Ovary (tissue), 9 donors: Measurements from ENCODE around the gene TMX2. TPM values are rescaled to one million over a fixed set of nuclear protein-coding genes. Genes with fewer than 3 reads are reported as not detected.

Experiments used
- DNase-seq, 5 donors: peaks; one replicate each; pipeline ENCODE4 v3.0.0-alpha.2; 2019 to 2020
- H3K27ac ChIP-seq, 2 donors: fragments of 200-600 bp; one replicate each; pipeline versions ENCODE4 v1.5.1 to v1.8.0; 2019 to 2022
- H3K27me3 ChIP-seq: fragments of 200-600 bp; one replicate; pipeline ENCODE4 v1.8.0; 2022
- H3K36me3 ChIP-seq: fragments of 200-600 bp; sonication (generic); one replicate; pipeline ENCODE4 v1.5.1; 2019
- H3K4me1 ChIP-seq: one replicate; pipeline ENCODE4 v1.8.1; 2013; ENCODE audit warnings: mild to moderate bottlenecking, moderate library complexity; ENCODE audit not compliant: insufficient read depth
- H3K4me3 ChIP-seq: fragments of 200-600 bp; sonication (generic); one replicate; pipeline ENCODE4 v1.5.1; 2017
- H3K9me3 ChIP-seq, 2 donors: fragments of 200-600 bp in 1 of 2; sonication (generic) in 1 of 2; one replicate each; pipeline versions ENCODE4 v1.5.1 to v1.8.1; 2013 to 2019; ENCODE audit warnings: mild to moderate bottlenecking in 1 of 2, moderate library complexity in 1 of 2
- EP300 ChIP-seq: sonication (generic); formaldehyde crosslinking; IDR thresholded peaks from one replicate; pipeline ENCODE4 v1.6.1; 2017; ENCODE audit warnings: antibody characterized with exemption
- POLR2A ChIP-seq: fragments of 450-650 bp; IDR thresholded peaks from one replicate; pipeline ENCODE4 v1.6.1; 2017; ENCODE audit warnings: antibody characterized with exemption, mild to moderate bottlenecking, moderate library complexity
- WGBS, 3 donors: extraction: QIAGEN DNeasy Blood & Tissue Kit in 1 of 3; methylation state at CpG; one replicate each; pipeline versions ENCODE4 v1.1.5 to v1.1.7; 2013 to 2017; 5-methylcytosine and 5-hydroxymethylcytosine counted together
- intact Hi-C, 4 donors: fragments of 100-400 bp; cut with DNase I; formaldehyde crosslinking; loops; one replicate each; pipeline versions ENCODE4 v1.11.0 to v1.15.1; 2022 to 2023
- polyA plus RNA-seq, 2 donors: library from polyadenylated mRNA; stranded (reverse); fragments of 200-250 nt in 1 of 2; fragments of 350-450 nt in 1 of 2; fragmentation: Illumina TruSeq in 1 of 2; extraction: RNeasy Lipid Tissue Mini Kit (QIAGEN cat#74804) in 1 of 2; gene quantifications; one replicate each; pipeline ENCODE4 v1.2.3, GENCODE V29; 2013 to 2014
- total RNA-seq, 7 donors: library from RNA; depleted of rRNA in 2 of 7; stranded (reverse); fragments of >200 nt in 2 of 7; fragmentation: NEBNext Ultra II Directional in 3 of 7; extraction: Animal tissue kit (Norgen Biotek cat#: 25700) in 3 of 7; gene quantifications; one replicate each; pipeline versions ENCODE4 v1.1.0 to v1.2.4, GENCODE V29; 2016 to 2023
- TF ChIP-seq, protein P1 (sequence below), 3 donors: fragments of 450-650 bp in 2 of 3; fragments of 200-600 bp in 1 of 3; IDR thresholded peaks; one replicate each; pipeline versions ENCODE4 v1.5.1 to v1.8.0; 2016 to 2022; ENCODE audit warnings: antibody characterized with exemption in 3 of 3, mild to moderate bottlenecking in 1 of 3
- donor health status: DM: no; HTN: no; CAD: no; lungs with moderate emphysema.
- donor health status: DM: no; HTN: no; CAD: no.
- donor health status: Bipolar disorder and iron deficiency.
- donor health status: DM: yes; HTN: yes; CAD: no.
- donor health status: DM: no; HTN: no; CAD: no.
- donor health status: DM: yes; HTN: yes; CAD: no.

The TMX2 gene
- total and polyA plus RNA-seq, 9 donors: 31.5 to 130 (median 58.6) TPM

DNA sequence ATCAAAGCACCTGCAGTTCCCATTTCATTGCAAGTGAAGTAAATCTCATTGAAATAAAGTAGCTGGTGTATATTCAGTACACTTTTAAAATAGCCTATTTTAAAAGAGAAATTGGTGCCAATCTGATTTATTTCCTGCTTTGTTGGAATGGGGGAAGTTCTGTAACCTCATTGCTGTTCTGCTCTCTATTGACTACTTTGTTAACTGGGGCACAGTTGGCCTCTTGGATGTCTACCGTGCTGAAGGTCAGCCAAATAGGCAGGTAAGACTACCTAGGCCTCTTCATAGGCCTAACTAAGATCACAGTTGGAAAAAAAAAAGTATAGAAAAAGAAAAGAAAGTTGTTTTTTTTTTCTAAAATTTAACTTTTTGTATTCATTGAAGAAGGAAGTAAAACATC lies 58.4 kb downstream of the TMX2 start:
- H3K9me3 ChIP-seq: no peaks in the 10 kb centered on the region
- H3K27me3 ChIP-seq: no peaks in the 10 kb centered on the region
- intact Hi-C loops: no loop called here
- peaks cover 19% of the 10 kb centered on the region for H3K4me1 ChIP-seq
- H3K4me3 ChIP-seq: no peak overlapping the region
- DNase-seq: no peak
- no peak overlapping the region for H3K27ac ChIP-seq
- no peaks in the 10 kb centered on the region for H3K36me3 ChIP-seq
- WGBS, 3 donors: 42 to 52% (median 46%) methylated on average over 1 of the region's 1 CpG
- TF ChIP-seq EP300: no peak

DNA sequence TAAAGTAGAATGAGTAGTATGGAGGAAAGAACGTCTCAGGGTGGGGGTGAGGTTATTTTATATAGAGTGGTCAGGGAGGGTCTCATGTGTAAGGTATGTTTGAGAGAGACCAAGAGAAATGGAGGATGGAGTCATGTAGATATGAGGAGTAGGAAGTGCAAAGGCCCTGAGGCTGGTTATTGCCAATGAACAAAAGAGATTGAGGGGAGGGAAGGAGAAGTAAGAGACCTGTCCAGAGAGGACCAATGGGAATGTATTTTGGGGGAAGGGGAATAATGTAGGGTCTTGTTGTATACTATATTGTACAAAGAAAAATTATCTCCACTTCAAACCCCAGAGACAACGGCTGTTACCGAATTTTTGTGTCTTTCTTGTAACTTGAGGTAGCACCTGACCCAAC lies 59.0 kb downstream of the TMX2 start:
- intact Hi-C loops: no loop called here
- no peak overlapping the region for H3K27ac ChIP-seq
- no peak for DNase-seq
- H3K36me3 ChIP-seq: no peaks in the 10 kb centered on the region
- TF ChIP-seq, protein P1, sequence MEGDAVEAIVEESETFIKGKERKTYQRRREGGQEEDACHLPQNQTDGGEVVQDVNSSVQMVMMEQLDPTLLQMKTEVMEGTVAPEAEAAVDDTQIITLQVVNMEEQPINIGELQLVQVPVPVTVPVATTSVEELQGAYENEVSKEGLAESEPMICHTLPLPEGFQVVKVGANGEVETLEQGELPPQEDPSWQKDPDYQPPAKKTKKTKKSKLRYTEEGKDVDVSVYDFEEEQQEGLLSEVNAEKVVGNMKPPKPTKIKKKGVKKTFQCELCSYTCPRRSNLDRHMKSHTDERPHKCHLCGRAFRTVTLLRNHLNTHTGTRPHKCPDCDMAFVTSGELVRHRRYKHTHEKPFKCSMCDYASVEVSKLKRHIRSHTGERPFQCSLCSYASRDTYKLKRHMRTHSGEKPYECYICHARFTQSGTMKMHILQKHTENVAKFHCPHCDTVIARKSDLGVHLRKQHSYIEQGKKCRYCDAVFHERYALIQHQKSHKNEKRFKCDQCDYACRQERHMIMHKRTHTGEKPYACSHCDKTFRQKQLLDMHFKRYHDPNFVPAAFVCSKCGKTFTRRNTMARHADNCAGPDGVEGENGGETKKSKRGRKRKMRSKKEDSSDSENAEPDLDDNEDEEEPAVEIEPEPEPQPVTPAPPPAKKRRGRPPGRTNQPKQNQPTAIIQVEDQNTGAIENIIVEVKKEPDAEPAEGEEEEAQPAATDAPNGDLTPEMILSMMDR (IDR thresholded peaks at IDR 0.05): no peak
- TF ChIP-seq EP300 (no peak), POLR2A (no peak)
- H3K4me3 ChIP-seq: no peak overlapping the region
- no peaks in the 10 kb centered on the region for H3K27me3 ChIP-seq
- 89 to 95% (median 91%) methylated on average over 3 of the region's 3 CpGs for WGBS, 3 donors
- H3K4me1 ChIP-seq: peaks cover 23% of the 10 kb centered on the region
- H3K9me3 ChIP-seq: no peaks in the 10 kb centered on the region

- TF ChIP-seq, protein P1 (IDR thresholded peaks at IDR 0.05): no peak
- TF ChIP-seq EP300 (no peak), POLR2A (no peak)
- Histone ChIP-seq H3K4me3 (no peak overlapping the region), H3K27me3 (no peaks in the 10 kb centered on the region), H3K4me1 (peaks cover 34% of the 10 kb centered on the region), H3K36me3 (no peaks in the 10 kb centered on the region), H3K9me3 (no peaks in the 10 kb centered on the region), H3K27ac (no peak overlapping the region)
- intact Hi-C loops: no loop called here
- WGBS, 3 donors: 81 to 86% (median 81%) methylated on average over 4 of the region's 4 CpGs
- no peak for DNase-seq
These were observed 60.2 kb downstream of the TMX2 start for GRCh38 chr11:57772562-57772961.

- H3K27ac ChIP-seq: no peak overlapping the region
These were observed 60.7 kb downstream of the TMX2 start for GRCh38 chr11:57773026-57773598.

GRCh38 chr11:57775491-57775890 lies 63.1 kb downstream of the TMX2 start:
- Histone ChIP-seq H3K27me3 (no peaks in the 10 kb centered on the region), H3K36me3 (no peaks in the 10 kb centered on the region), H3K27ac (peak overlapping the region in 1 of 2 donors; percentile 74), H3K9me3 (no peaks in the 10 kb centered on the region), H3K4me3 (no peak overlapping the region), H3K4me1 (peaks cover 44% of the 10 kb centered on the region)
- no peak for DNase-seq
- TF ChIP-seq POLR2A: no peak
- TF ChIP-seq, protein P1 (IDR thresholded peaks at IDR 0.05): no peak
- no peak for TF ChIP-seq EP300
- intact Hi-C loops: no loop called here
- WGBS, 3 donors: 40 to 52% (median 43%) methylated on average over 5 of the region's 5 CpGs

More at GRCh38 chr11:57773026-57773598, 60.7 kb downstream of the TMX2 start:
- no peak for DNase-seq
- intact Hi-C loops: no loop called here
- Histone ChIP-seq H3K9me3 (no peaks in the 10 kb centered on the region), H3K4me3 (no peak overlapping the region), H3K4me1 (peaks cover 37% of the 10 kb centered on the region), H3K36me3 (no peaks in the 10 kb centered on the region), H3K27me3 (no peaks in the 10 kb centered on the region)
- WGBS, 3 donors: 69 to 91% (median 88%) methylated on average over 5 of the region's 5 CpGs
- no peak for TF ChIP-seq POLR2A
